Stimulated activated CD4-positive, alpha-beta T cell treated with anti-CD3 and anti-CD28 coated beads, Interleukin-2, amount 100 ng/mL, for 48 hours (primary cell): Measurements from ENCODE around the gene SAMHD1.

Experiments used
- DNase-seq, 2 donors: peaks; one replicate each; pipeline ENCODE4 v3.0.0-alpha.2; 2020

SAMHD1 gene

DNA sequence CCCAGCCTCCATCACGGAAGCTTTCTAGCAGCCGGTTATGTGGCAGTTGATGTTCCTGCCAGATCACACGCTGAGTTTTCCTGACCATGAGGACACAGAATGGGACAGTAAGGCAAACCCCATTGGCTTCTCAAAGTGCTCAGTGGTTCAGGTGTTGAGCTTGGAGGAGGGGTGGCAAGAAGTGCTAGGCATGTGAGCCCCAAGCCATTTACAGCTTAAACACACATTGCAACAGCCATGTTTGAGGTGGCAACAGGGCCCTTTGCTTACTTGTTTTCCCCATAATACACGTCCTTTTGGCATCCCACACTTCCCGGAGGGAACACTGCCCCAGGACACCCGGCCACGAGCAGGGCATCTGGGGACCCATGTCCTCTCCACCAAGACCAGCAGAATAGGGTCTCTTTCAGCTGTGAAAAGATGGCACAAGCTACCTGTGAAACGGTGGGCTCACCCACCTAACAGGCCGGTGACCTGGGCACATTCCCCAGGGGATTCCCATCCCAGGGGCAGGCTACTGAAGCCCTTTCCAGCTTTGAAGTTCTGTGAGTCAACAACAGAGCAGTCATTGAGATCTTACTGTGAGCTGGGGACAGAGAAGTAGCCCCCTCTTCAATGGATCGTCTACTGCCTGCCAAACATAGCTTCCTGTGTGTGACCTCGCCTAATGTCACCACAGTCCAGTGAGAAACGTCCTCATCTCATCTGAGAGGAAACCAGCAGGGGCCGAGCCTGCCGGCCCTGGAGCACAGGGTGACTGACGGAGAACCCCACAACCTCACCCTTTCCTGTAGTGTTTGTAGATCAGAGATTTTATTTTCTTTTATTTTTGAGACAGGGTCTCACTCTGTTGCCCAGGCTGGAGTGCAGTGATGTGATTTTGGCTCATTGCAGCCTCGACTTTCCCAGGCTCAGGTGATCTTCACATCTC lies 79.6 kb downstream of the SAMHD1 start:
- DNase-seq: no peak

DNA sequence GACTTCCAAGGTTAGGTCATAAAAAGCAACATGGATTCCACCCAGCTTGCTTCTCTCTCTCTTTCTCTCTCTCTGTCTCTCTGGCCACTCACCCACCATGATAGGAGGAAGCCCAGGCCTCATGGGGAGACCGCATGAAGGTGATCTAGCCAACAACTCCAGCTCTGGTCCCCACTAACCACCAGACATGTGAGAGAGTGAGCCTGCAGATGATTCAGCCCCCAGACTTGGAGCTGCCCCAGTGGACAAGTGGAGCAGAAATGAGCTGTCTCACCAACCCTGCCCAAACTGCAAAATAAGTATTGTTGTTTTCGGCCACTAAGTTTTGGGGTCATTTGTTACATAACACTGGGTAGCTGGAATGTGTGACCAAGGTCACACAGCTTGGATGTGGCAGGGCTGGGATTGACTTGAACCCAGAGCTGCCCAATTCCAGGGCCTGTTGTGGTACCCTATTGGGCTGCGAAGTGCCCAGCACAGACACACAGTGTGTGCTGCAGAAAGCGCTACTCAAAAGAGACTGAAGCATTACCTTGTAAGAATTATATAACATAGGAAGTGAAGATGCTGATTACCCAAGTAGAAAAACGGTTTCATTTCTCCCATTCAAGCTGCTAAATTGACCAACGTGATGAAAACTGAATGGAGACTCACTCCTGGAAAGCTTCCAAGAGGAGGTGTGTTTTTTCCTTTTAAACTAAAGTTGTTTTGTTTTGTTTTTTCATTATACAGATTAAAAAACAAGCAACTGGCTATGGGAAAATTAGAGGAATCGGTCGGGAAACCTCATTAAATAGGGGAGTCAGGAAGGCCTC lies 84.6 kb downstream of the SAMHD1 start:
- no peak for DNase-seq

DNA sequence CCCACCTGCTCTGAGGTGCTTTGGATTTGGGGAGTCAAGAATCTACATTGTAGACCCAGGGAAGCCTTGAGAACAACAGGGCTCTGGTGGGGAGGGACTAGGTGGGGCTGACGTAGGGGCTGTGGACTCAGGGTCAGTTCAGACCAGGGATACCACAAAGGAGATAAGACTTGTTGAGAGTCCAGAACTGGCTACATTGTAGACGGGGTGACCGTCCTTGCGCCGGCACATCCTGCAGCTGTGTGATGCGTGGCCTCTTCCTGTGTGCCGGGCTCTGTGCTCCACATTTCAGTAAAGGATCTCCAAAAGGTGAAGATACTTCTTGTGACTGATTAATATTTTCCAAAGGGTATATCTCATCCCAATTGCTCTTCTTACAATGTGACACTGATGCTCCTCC lies 85.3 kb downstream of the SAMHD1 start:
- no peak for DNase-seq

DNA sequence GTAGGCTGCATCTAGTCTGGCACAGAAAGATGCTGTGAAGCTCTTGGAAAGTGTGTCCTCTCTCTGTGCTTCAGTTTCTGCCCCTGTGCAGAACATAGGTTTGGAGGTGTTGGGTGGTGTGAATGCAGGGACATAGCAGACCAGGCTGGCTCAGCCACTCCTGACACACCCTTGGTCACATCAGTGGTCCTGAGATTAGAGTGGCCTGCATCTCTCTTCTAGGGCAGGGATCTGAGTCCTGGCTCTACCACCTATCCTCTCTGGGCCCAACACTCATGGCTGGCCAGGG lies 85.7 kb downstream of the SAMHD1 start:
- DNase-seq: no peak

DNA sequence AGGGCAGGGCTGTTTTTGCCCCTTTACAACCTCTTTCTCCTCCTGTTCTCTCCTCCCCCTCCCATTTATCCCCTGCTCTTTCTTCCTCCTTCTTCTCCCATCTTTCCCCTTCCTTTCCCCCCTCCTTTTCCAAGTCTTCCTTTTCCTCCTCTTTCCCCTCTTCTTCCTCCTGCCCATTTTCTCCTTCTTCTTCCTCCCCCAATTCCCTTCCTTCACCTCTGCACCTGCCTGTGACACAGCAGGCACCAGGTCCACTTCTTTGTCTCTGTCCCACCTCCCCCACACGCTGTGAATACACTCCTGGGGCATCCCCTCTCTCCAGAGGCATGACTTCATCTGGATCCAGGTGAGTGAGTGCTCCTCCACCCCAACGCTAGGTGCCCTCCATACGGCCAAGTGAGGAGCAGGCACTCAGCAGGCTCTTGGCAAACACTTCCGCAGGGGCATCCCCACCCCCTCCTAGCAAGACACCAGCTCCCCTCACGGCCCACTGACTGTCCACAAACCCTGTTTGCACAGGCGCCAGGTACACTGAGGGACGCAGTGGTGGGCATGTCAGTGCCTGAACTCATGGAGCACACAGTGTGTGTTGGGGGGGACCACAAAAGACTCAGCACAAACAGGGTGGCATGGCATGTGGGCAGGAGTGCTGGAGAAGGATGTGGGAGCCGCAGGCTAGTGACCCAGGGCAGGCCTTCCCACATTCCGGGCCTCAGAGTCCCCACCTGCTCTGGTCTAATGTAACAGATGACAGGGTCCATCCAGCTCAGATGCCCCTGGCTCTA lies 86.2 kb downstream of the SAMHD1 start:
- no peak for DNase-seq

DNA sequence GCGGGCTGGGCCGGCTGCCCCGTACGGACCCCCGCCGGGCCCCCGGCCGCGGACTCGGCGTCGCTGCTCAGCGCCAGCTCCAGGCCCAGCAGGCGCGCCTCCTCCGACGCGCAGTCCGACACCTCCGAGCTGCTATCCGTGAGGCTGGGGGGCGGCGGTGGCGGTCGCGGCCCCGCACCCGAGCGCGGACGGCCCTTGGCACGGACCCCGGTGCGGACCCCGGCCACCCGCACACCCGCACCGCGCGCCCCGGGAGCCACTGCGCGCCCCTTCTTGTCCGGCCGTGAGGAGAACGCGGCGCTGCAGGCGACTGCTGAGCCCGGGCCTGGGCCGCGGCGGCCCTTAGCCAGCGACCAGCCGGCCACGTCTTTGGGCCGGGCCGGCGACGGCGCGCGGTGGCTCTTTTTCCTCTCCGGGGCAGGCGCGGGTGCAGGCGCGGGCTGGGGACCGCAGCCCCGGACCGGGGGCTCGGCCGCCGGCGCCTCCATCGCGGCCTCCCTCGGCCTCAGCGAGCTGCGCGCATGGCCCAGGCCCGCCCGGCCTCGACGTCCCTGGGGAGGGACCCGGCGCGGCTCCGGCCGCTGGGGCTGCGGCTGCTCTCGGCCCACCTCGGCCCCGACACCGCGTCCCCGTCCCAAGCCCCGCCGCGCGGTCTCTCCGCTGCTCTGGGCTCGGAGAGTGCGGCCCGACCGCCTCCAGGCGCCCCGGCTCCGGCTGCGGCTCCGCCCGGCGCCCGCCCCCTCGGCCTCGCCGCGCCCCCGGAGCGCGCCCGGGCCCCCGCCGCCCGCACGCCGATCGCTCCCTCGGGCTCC lies 88.4 kb downstream of the SAMHD1 start:
- no peak for DNase-seq

DNA sequence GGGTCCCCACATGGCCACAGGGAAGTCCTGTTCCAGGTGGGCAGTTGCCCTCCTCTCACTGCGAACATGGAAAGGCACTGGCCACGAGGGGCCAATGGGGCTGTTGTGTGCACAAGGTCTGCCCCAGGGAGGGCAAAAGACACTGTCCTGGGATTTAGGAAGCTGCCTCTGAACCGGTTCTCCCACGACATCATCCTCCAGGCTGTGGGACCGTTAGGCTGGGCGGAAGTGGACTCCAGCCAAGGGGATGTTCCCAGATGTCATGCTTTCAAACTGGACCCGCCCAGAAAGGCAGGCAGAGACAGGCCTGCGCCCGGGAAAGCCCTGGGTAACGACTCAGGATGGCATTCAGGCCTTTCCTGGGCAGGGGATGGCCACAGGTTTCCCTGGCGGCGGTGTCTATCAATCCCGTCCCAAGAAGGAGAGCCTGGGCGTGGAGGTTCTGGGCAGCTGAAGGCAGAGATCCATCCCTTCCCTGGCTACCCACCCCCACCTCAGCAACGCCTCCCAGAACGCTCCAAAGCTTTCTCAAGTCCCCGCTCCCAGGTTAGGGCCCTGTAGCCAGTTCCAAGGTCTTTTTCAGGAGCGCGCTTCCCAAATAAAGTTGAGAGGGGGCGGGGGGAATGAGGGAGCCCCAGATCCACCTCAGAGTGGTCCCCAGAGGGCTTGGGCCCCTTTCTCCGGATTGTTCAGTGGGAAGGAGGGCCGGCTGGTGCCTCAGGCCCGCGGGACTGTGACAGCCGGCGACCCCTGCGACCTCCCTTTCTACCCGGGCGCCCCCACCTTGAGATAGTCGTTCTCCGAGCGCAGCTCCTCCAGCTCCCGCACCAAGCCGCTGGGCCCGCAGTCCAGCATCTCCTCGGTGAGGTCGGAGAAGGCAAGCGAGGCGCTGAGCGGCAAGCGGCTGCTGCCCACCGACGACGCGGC lies 89.4 kb downstream of the SAMHD1 start:
- DNase-seq: no peak

DNA sequence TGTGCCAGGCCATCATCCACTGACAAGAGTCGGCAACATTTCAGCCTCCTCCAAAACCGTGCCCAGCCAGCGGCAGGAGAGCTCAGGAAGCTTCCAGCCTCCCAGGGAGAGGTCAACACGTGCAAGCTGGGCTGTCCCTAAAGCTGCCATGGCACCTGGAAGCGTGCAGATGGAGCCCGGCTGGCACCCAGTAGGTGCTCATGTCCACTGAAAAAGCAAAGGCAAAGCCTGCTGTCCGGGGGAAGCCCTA lies 90.0 kb downstream of the SAMHD1 start:
- no peak for DNase-seq

DNA sequence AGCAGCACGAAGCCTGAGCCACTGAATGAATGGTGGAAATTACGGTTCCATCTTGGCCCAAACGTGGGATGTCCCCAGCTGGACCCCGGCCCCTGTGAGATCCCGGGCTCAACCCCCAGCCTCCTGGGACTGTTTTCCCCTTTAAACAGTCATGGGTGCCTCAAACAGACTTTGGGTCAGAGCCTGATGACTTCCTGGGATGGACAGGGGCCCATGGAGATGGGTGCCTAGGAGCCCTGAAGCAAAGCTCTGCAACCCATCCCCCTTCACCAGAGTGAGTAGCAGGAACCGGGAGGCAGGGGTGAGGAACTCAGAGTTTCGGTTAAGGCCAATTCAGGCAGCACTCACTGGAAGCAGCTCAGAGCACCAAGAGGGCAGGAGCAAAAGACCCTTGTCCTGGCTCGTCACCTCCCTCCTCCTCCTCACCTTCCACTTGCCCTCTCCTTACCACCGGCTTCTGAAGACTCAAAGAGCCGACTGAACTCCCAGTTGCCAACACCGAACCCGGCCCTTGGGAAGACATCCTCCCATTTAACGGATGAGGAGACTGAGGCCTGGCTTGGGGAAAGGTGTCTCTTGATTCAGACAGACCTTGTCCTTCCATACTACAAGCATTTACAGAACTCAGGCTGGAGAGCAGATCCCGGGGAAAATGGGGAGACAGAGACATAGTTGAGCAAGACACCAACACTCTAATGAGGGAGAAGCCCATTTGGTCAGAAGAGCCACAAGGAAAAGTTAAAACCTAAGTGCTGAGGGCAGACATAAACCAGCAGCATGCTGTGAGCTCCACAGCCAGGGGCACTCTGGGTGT lies 90.5 kb downstream of the SAMHD1 start:
- DNase-seq: no peak

DNA sequence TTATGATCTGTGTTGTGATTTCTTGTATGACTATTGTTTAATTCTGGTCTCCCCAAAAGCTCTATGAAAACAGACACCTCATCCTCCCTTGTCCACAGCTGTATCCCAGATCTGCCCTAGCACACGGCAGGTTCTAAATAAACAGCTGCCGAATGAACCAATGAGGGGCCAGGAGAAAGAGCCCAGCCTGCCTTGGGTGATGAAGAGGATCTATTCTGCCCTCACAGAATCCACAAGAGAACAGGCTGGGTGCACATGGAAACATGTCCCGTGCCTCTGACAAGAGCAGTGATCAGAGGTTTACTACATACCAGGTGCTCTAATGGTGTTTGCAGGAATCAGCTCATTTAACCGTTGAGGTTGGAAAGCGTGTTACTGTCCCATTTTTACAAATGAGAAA lies 91.2 kb downstream of the SAMHD1 start:
- no peak for DNase-seq

DNA sequence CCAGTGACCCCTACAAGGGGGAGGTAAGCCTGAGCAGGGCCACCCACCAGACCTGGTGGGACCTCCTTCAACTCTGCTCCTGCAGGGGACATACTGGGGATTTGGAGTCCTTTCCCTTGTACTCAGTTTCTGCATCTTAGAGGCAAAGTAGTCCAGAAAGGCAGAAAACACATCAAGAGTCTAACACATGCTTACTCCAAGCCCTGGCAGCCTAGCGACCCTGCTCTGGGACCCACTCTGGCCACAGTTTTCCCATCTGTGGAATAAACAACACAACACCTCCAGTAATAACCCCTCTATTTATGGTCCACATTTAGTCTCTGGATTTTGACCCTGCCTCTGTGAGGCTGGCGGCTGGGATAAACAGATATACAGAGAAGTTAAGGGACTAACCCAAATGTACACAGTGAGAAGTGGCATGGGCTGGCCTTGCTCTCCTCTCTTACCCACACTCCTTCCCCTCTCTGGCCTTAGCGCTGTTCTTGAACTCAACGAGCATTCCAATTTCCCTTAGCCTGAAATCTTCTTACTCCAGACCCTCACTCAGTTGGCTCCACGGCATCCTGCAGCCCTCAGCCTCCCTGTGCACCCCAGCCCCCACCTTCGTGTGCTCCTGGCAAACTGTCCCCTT lies 91.7 kb downstream of the SAMHD1 start:
- DNase-seq: no peak

DNA sequence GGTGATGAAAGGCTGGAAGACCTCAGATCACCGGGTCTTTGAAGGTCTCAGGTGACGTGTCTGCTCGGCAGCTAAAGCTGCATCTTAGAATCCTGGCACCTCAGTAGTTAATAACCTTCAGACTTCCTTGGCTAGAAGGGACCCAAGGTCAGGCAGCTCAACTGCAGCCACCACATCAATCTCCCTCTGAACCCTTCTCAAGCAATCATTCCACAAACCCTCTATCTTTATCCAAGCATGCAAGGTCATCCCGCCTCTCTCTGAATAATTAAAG lies 92.3 kb downstream of the SAMHD1 start:
- no peak for DNase-seq

DNA sequence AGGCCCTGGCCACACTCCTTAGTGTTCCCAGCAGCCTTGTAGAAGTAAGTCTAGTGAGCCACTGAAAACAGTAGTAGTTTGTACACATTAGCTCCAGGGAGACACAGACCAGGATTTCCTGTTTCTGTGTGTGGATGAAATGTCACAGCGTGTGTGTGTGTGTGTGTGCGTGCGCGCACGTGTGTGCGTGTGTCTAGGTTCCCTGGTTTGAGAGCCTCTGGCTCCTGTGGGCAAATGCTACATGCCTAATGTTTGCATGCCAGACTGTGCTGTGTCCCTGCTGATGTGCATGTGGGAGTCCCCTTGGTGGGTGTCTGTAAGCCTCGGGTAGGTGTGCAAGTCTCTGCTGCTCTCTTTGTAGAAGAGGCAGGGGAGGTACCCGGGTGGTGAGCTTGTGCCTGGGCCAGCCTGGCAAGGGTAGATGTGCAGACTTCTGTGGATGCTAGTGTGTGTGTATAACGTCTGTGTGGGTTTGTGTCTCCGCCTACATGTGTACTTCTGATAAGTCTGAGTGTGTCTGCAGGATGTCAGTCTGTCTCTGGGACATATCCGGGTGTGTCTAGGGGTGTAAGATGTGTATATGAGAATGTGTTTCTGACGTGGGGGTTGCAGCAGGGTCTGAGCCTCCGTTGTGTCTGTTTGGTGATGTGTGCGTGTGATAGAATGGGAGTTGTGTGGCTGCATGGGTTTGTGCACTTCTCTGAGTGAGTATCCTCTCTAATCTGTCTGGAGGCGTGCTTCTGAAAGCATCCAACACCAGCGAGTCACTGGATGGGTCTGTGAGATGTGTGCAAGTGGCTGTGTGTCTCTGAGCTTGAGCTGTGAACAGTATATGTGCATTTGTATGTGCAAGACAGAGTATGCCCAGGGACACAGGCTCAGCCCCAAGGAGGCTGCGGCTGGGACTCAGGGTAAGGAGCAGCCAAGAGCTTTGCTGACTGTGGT lies 94.5 kb downstream of the SAMHD1 start:
- peak in 1 of 2 donors; percentile 16 for DNase-seq

DNA sequence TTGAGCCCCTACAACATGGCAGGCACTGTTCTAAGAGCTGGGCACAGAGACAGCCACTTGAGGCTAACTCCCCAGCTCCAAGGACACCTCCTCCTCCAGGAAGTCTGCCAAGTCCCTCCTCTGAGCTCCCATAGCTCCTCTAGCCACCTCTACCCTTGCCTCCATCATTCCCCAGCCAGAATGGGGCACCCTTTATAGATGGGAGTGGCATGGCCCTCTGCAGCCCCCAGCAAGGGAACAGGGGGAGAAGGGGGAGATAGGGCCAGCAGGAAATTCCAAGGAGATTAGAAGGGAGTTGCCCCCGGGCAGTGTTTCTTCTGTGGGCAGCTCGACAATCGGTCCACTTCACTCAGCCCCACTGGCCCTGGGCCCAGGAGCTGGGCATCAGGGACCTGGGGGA lies 95.3 kb downstream of the SAMHD1 start:
- no peak for DNase-seq

DNA sequence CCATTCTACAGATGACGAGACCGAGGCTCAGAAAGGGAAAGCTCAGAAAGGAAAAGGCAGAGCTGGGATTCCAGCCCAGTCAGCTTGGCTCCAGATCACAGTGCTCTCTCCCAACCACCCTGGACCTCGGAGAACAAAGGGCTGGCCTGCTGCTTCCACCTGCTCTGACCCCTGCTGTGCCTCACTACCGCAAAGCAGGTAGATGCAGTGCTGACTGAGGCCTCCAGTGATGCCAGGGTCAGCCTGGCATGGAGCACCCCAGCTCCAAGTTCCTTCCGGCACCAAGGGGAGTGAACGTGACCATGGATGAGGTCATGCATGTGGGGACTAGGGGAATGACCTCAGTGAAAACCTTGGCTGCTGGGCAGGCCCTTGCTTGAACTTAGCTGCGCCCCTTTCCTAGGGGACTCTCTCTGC lies 96.3 kb downstream of the SAMHD1 start:
- DNase-seq: no peak

DNA sequence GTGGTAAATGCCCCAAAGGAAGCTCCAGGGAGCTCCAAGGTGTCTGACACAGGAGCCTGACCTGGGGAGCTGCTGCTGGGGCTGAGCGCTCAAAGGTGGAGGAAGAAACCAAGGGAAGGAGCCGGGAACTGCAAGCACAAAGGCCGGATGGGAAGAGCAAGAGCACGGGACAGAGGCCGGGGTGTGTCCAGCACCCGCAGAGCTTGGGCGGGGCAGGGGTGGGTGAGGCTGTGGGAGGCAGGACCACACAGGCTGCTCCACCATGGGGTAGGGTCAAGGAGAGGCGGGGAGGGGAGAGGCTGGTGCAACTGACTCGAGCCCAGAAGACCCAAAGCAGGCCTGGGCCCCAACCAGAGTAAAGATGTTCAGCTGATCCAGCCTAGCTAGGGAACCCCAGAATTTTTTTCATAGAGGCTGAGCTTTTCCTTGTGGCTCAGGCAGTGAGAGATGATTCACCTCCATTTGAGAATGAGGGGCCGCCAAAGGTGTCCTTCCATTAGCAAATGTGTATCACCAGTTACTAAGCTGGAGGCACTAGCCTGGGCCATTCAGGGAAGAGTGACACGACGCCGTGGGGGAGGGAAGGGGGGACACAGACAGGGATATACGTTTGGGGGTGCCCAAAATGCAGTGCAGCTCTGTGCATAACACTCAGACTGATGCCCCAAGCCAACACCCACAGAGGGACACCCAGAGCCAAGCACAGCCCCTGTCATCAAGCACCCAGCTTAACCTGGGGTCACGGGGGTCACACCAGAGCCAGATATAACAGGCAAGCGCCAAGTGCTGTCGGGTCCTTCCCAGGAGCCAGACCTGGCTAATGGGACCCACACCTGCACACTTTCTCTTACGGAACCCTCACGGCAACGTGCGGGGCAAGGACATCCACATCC lies 96.9 kb downstream of the SAMHD1 start:
- DNase-seq: no peak

DNA sequence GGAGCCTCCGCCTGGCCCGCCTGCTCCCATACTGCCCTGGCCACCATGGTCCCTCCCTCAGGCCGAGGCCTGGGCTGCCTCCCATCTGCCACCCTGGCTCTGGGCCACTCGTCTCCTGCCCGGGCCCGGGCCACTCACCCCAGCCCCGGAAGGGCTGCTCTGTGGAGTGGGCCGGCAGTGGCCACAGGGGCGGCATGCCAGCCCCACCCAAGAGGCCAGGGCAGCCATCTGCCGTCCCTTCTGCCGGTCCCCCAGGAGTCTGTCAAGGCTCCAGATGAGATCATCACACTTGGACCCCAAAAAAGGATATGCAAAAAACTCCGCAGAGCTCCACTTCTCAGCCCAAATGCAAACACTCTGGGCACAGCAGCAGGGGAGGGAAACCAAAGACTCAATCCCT lies 99.3 kb downstream of the SAMHD1 start:
- DNase-seq: no peak

DNA sequence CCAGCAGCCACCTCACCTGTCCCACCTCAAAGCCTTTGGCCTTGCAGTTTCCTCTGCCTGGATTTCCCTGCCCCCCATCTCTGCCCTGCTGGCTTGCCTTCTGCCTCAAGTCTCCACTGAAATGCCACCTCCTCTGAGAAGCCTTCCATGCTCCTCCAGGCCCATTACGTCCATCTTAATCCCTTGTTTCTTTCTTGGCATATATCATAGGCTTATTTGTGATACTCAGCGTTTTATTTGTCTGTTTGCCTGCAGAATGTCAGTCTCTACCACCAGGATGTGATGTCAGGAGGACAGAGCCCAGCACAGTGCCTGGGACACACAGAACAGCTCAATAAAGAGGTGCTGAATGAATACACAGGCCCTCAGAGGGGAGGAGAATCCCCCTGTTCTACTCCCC lies 100.0 kb downstream of the SAMHD1 start:
- no peak for DNase-seq
